AG10803 (cell line): ENCODE results near the gene CAGE1.
A peak's percentile ranks its signal among the peaks of the same experiment; 100 is the strongest.

Experiments
- DNase-seq: peaks from one replicate; pipeline ENCODE4 v3.0.0; 2010; ENCODE audit warnings: low read depth
- H3K4me3 ChIP-seq: 2 replicates; pipeline ENCODE4 v1.5.1; 2011; ENCODE audit warnings: mild to moderate bottlenecking, low read length, control low read depth
- TF ChIP-seq, protein P1 (sequence below): conservative IDR thresholded peaks from 2 replicates; pipeline ENCODE4 v1.5.1; 2011; ENCODE audit warnings: mild to moderate bottlenecking, low read length, control low read depth, inconsistent platforms

CAGE1 gene

DNA sequence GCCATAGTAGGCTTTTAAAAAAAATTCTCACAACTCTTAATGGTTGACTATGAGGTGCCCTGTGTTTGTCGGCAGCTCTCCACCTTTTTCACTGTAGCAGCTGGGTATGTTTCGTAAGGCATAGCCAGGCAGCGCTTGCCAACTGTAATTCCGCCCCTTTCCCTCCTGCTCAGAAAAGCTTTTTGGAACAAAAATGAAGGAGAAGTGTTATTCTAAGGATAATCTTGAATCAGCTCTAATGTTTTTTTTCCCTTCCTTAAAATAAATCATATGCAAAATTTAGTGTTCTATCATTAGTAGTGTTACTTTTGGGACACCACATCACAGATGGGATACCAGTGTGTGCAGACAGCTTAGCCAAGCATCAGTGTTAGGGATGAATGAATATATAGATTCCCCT is 21.3 kb upstream of the CAGE1 start:
- DNase-seq, result no peak
- TF ChIP-seq, protein P1, sequence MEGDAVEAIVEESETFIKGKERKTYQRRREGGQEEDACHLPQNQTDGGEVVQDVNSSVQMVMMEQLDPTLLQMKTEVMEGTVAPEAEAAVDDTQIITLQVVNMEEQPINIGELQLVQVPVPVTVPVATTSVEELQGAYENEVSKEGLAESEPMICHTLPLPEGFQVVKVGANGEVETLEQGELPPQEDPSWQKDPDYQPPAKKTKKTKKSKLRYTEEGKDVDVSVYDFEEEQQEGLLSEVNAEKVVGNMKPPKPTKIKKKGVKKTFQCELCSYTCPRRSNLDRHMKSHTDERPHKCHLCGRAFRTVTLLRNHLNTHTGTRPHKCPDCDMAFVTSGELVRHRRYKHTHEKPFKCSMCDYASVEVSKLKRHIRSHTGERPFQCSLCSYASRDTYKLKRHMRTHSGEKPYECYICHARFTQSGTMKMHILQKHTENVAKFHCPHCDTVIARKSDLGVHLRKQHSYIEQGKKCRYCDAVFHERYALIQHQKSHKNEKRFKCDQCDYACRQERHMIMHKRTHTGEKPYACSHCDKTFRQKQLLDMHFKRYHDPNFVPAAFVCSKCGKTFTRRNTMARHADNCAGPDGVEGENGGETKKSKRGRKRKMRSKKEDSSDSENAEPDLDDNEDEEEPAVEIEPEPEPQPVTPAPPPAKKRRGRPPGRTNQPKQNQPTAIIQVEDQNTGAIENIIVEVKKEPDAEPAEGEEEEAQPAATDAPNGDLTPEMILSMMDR, result no peak
- no peak overlapping the region for H3K4me3 ChIP-seq

DNA sequence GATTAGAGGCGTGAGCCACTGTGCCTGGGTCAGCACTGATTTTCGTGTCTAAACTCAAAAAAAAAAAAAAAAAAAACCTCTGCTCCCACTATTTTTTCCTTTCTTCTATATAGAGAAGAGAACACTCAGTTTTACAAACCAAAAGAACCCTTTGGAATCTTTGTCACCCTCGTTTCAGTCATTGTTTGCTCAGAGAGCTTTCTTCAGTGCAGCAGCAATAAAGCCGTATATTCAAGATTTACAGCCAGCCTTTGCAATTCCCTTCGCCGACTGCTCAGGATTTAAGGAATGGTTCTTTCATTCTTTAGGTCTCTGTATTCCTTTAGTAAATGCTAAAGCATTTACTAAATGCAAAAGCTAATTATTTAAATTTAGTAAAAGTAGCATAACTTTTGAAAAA is 20.2 kb upstream of the CAGE1 start:
- no peak overlapping the region for H3K4me3 ChIP-seq
- TF ChIP-seq, protein P1, result no peak
- DNase-seq, result no peak

DNA sequence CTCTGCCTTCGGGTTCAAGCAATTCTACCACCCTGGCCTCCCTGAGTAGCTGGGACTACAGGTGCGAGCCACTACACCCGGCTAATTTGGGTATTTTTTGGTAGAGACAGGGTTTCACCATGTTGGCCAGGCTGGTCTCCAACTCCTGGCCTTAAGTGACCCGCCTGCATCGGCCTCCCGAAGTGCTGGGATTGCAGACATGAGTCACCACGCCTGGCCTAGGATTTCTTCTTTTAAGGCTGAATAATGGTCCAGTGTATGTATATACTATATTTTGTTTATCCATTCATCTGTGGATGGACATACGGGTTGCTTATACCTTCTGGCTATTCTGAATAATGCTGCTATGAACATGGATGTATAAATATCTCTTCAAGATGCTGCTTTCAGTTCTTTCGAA is 17.2 kb upstream of the CAGE1 start:
- H3K4me3 ChIP-seq, result no peak overlapping the region
- no peak for DNase-seq
- TF ChIP-seq, protein P1, result no peak

DNA sequence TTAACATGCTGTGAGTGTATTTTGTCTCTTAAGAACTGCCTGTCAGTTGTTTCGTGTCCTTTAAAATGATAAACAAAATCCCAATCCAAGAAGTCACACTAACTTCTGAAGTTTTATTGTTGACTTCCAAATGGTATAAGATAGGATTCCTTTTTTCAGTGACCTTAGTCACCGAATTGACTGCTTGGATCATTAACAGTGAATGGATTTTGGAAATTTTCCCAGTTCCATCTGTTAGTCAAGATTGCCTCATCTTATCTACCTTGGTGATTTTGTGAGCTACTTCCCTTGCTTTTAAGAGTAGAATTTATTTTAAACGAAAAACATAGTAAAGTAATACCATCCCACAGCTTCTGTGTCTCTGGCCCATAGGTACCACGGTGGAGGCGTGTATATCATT is 15.0 kb upstream of the CAGE1 start:
- H3K4me3 ChIP-seq, result no peak overlapping the region
- DNase-seq, result no peak
- TF ChIP-seq, protein P1, result no peak

DNA sequence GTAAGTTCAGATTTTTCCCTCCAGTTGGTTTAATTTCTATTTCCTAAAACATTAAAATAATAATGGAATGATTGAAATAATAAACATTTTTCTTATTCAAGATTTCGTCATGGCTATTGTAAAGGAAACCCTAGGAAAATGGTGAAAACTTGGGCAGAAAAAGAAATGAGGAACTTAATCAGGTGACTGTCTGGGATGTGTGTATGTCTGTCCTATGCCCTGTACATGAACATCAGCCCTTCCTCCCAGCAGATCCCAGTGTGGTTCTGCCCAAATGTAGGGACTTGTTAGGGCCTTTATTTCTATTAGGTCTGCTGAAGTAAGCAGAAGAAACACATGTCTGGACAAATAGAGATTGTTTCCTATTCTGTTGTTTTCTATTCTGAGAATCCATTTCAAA is 13.2 kb upstream of the CAGE1 start:
- TF ChIP-seq, protein P1, result no peak
- H3K4me3 ChIP-seq, result no peak overlapping the region
- DNase-seq, result no peak

DNA sequence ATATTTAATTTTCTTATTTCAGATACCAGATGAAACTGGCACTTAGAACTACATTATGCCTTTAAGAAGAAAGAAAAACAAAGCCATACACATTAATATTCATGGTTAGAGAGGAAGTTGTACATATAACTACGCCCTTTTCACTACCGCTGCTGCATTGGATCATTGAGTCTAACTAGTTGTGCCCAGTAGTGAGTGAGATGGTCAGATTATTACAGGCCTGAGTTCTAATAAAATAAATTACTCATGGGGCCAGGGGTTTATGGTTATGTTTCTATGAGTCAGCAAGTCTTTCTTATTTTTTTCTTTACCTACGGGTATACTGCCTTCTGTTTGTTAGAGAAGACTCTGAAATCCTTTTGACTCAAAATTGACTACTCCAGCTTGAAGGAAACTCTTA is 11.5 kb upstream of the CAGE1 start:
- TF ChIP-seq, protein P1, result no peak
- no peak overlapping the region for H3K4me3 ChIP-seq
- DNase-seq, result no peak

DNA sequence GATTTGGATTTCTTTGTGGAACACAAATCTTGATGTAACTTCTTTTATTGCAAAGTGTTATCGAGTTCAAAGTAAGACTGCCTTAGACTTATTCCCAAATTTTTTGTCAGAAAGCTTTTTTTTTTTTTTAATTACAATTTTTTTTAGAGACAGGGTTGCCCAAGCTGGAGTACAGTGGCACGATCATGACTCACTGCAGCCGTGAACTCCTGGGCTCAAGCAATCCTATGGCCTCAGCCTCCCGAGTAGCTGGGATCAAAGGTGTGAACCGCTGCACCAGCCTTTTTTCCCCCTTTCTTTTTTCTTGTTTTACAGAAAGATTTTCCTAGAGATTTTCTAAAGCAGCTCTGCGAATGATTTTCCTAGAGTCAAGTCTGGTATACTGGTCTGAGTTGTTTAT is 2.9 kb upstream of the CAGE1 start:
- peak; percentile 11 for DNase-seq
- H3K4me3 ChIP-seq, result no peak overlapping the region
- TF ChIP-seq, protein P1, result no peak
